Measurements from ENCODE around the gene GJE1.
"Not testable (repeated sequence)": the region's sequence is repeated elsewhere in the genome, so short reads cannot be mapped to it uniquely, and the experiment has no call there.

GJE1 gene

GRCh38 chr6:142132625-142133024, at the start of gene GJE1:
GJE1 (plus strand) TSS chr6:142132925; CDS start chr6:142133159, 234 bp downstream.
- DNase-seq (ENCODE audit: low read depth, low spot score): no peak

GRCh38 chr6:142087950-142088857, 44.5 kb upstream of the GJE1 start:
- no peak for DNase-seq (ENCODE audit: low read depth, low spot score)

- no peak for DNase-seq (ENCODE audit: low read depth, low spot score)
These were observed 43.9 kb upstream of the GJE1 start for GRCh38 chr6:142088858-142089216.

- DNase-seq (ENCODE audit: low read depth, low spot score): not testable (repeated sequence)
These were observed 27.9 kb upstream of the GJE1 start for GRCh38 chr6:142104820-142105219.

- not testable (repeated sequence) for DNase-seq (ENCODE audit: low read depth, low spot score)
These were observed 21.9 kb upstream of the GJE1 start for GRCh38 chr6:142110820-142111219.

- DNase-seq (ENCODE audit: low read depth, low spot score): peak; percentile 59
These were observed 20.2 kb upstream of the GJE1 start for GRCh38 chr6:142112451-142113061.

- DNase-seq (ENCODE audit: low read depth, low spot score): no peak
These were observed 15.4 kb upstream of the GJE1 start for GRCh38 chr6:142117366-142117765.

GRCh38 chr6:142118328-142118727, 14.4 kb upstream of the GJE1 start:
- no peak for DNase-seq (ENCODE audit: low read depth, low spot score)

GRCh38 chr6:142118925-142119324, 13.8 kb upstream of the GJE1 start:
- no peak for DNase-seq (ENCODE audit: low read depth, low spot score)

GRCh38 chr6:142121342-142121741, 11.4 kb upstream of the GJE1 start:
- DNase-seq (ENCODE audit: low read depth, low spot score): no peak

- DNase-seq (ENCODE audit: low read depth, low spot score): no peak
These were observed 1.9 kb upstream of the GJE1 start for GRCh38 chr6:142130814-142131213.

- no peak for DNase-seq (ENCODE audit: low read depth, low spot score)
These were observed 6.2 kb downstream of the GJE1 start for GRCh38 chr6:142138876-142139275.

GRCh38 chr6:142141531-142141930, 8.8 kb downstream of the GJE1 start:
- DNase-seq (ENCODE audit: low read depth, low spot score): not testable (repeated sequence)

GRCh38 chr6:142146828-142147662, 14.3 kb downstream of the GJE1 start, which contains the start of the genes NMBR and VTA1:
NMBR (minus strand) TSS chr6:142147122; CDS start chr6:142088658, 58,464 bp downstream.
VTA1 (plus strand) TSS chr6:142147263; CDS start chr6:142147288, 25 bp downstream.
- peak; percentile 98 for DNase-seq (ENCODE audit: low read depth, low spot score)

- no peak for DNase-seq (ENCODE audit: low read depth, low spot score)
These were observed 20.0 kb downstream of the GJE1 start for GRCh38 chr6:142152746-142153145.

- DNase-seq (ENCODE audit: low read depth, low spot score): no peak
These were observed 20.5 kb downstream of the GJE1 start for GRCh38 chr6:142153196-142153595.

- no peak for DNase-seq (ENCODE audit: low read depth, low spot score)
These were observed 21.6 kb downstream of the GJE1 start for GRCh38 chr6:142154336-142154735.

- no peak for DNase-seq (ENCODE audit: low read depth, low spot score)
These were observed 22.4 kb downstream of the GJE1 start for GRCh38 chr6:142155091-142155490.

GRCh38 chr6:142155895-142156757, 23.4 kb downstream of the GJE1 start:
- no peak for DNase-seq (ENCODE audit: low read depth, low spot score)

- DNase-seq (ENCODE audit: low read depth, low spot score): not testable (repeated sequence)
These were observed 24.0 kb downstream of the GJE1 start for GRCh38 chr6:142156758-142157068.

- no peak for DNase-seq (ENCODE audit: low read depth, low spot score)
These were observed 30.1 kb downstream of the GJE1 start for GRCh38 chr6:142162780-142163179.
